ENCODE data around the gene GTPBP1.

The GTPBP1 gene

GRCh38 chr22:38705235-38706100, at the start of gene GTPBP1:
Gene GTPBP1, plus strand, starts transcription at chr22:38705944. Its CDS starts 12 bp downstream, at chr22:38705956.
- DNase-seq: peak; percentile 100

GRCh38 chr22:38656256-38657044, 49.3 kb upstream of the GTPBP1 start, which contains the start of the genes CBY1 and FAM227A:
Gene CBY1, plus strand, starts transcription at chr22:38656638. Its CDS starts 11,417 bp downstream, at chr22:38668055.
Gene FAM227A, minus strand, starts transcription at chr22:38656392. Its CDS starts 6,224 bp downstream, at chr22:38650168.
- peak; percentile 94 for DNase-seq

GRCh38 chr22:38657045-38657909, 48.5 kb upstream of the GTPBP1 start:
- DNase-seq: peak; percentile 65

- DNase-seq: no peak
Measured at GRCh38 chr22:38674888-38675287, 30.9 kb upstream of the GTPBP1 start.

GRCh38 chr22:38675833-38676232, 29.9 kb upstream of the GTPBP1 start:
- DNase-seq: no peak

GRCh38 chr22:38681582-38682335, 24.0 kb upstream of the GTPBP1 start, which contains the start of gene TOMM22:
Gene TOMM22, plus strand, starts transcription at chr22:38681957. Its CDS starts 22 bp downstream, at chr22:38681979.
- DNase-seq: peak; percentile 94

- DNase-seq: no peak
Measured at GRCh38 chr22:38684895-38685294, 20.8 kb upstream of the GTPBP1 start.

- no peak for DNase-seq
Measured at GRCh38 chr22:38685761-38686160, 20.0 kb upstream of the GTPBP1 start.

- DNase-seq: no peak
Measured at GRCh38 chr22:38689651-38690050, 16.1 kb upstream of the GTPBP1 start.

GRCh38 chr22:38694049-38694448, 11.7 kb upstream of the GTPBP1 start:
- DNase-seq: no peak

- DNase-seq: no peak
Measured at GRCh38 chr22:38694940-38695339, 10.8 kb upstream of the GTPBP1 start.

- DNase-seq: no peak
Measured at GRCh38 chr22:38696606-38697424, 8.9 kb upstream of the GTPBP1 start.

GRCh38 chr22:38697425-38698089, 8.2 kb upstream of the GTPBP1 start:
- no peak for DNase-seq

- DNase-seq: no peak
Measured at GRCh38 chr22:38698407-38699094, 7.2 kb upstream of the GTPBP1 start.

GRCh38 chr22:38699143-38699542, 6.6 kb upstream of the GTPBP1 start:
- no peak for DNase-seq

- no peak for DNase-seq
Measured at GRCh38 chr22:38699784-38700183, 6.0 kb upstream of the GTPBP1 start.

- DNase-seq: no peak
Measured at GRCh38 chr22:38700270-38700788, 5.4 kb upstream of the GTPBP1 start.

- DNase-seq: peak; percentile 94
Measured at GRCh38 chr22:38700789-38701628, 4.7 kb upstream of the GTPBP1 start, which contains the start of gene JOSD1. Gene JOSD1, minus strand, starts transcription at chr22:38700943. Its CDS starts 956 bp downstream, at chr22:38699987.

Data from islet precursor cell (in vitro differentiated cells).